ENCODE measurements around the gene SEZ6. TPM values are rescaled to one million over a fixed set of nuclear protein-coding genes. Genes with fewer than 3 reads are reported as not detected.

SEZ6 gene
- total RNA-seq, 2 donors from 2014 or later, result 0.20 TPM; not detected in 1

DNA sequence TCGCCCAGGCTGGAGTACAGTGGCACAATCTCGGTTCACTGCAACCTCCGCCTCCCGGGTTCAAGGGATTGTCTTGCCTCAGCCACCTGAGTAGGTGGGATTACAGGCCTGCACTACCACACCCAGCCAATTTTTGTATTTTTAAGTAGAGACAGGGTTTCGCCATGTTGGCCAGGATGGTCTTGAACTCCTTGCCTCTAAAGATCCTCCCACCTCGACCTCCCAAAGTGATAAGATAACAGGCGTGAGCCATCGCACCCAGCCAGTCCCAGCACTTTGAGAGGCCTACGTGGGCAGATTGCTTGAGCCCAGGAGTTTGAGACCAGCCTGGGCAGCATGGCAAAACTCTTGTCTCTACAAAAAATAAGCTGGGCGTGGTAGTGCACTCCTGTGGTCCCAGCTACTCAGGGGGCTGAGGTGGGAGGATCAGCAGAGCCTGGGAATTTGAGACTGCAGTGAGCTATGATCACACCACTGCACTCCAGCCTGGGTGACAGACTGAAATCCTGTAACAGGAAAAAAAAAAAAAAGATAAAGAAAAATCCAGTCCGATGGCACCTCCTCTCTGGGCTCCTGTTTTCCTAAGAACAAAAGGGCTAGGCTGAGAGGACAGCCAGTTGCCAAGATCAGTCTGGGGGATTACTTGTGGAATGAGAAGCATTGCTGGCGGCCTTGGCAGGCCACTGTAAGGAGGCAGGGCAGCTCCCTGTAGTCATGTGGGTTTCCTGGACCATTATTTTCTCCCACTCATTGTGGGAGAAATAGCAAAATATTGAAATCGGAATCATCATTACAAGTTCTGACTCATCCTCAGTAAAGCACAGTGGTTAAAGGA lies 34.1 kb upstream of the SEZ6 start:
- H3K27ac ChIP-seq (ENCODE audit: low read depth, low read length), result peak overlapping the region; percentile 83
- H3K4me1 ChIP-seq (ENCODE audit: control insufficient read depth, insufficient read depth, low read length), result peaks cover 26% of the 10 kb centered on the region
- DNase-seq, result peak; percentile 85

GRCh38 chr17:29038085-29038795 lies 32.4 kb upstream of the SEZ6 start:
- peaks cover 29% of the 10 kb centered on the region for H3K9me3 Mint-ChIP-seq
- H3K27ac Mint-ChIP-seq, result no peak overlapping the region
- Histone ChIP-seq H3K4me3 (ENCODE audit: low read length) (peak overlapping the region; percentile 67), H3K9me3 (ENCODE audit: control insufficient read depth, low read length) (peaks cover 31% of the 10 kb centered on the region), H3K4me1 (ENCODE audit: control insufficient read depth, insufficient read depth, low read length) (peaks cover 26% of the 10 kb centered on the region), H3K27me3 (ENCODE audit: control insufficient read depth, insufficient read depth, low read length, poor library complexity, severe bottlenecking) (no peaks in the 10 kb centered on the region), H3K27ac (ENCODE audit: low read depth, low read length) (peak overlapping the region; percentile 97), H3K9ac (ENCODE audit: extremely low read depth, low read length, poor library complexity, severe bottlenecking) (peak overlapping the region; percentile 29), H3K36me3 (ENCODE audit: control insufficient read depth, insufficient read depth, low read length) (no peaks in the 10 kb centered on the region)
- 27 to 42% methylated on average over 9 to 15 of the region's 15 CpGs for WGBS, 2 experiments (ENCODE audit: insufficient coverage in 1 of 2, insufficient read length in 1 of 2)
- peaks cover 6% of the 10 kb centered on the region for H3K27me3 Mint-ChIP-seq (ENCODE audit: insufficient read depth)
- TF ChIP-seq CTCF (conservative IDR thresholded peaks at IDR 0.05), result no peak
- no peak overlapping the region for H3K4me3 Mint-ChIP-seq
- H3K36me3 Mint-ChIP-seq (ENCODE audit: low read depth), result peaks cover 4% of the 10 kb centered on the region
- DNase-seq, result peak; percentile 76
- peaks cover 22% of the 10 kb centered on the region for H3K4me1 Mint-ChIP-seq

More for the DNA sequence above, 34.1 kb upstream of the SEZ6 start:
- WGBS, 2 experiments (ENCODE audit: insufficient coverage in 1 of 2, insufficient read length in 1 of 2), result 57 to 68% methylated on average over 6 to 13 of the region's 13 CpGs
- Histone ChIP-seq H3K27me3 (ENCODE audit: control insufficient read depth, insufficient read depth, low read length, poor library complexity, severe bottlenecking) (no peaks in the 10 kb centered on the region), H3K9me3 (ENCODE audit: control insufficient read depth, low read length) (peaks cover 14% of the 10 kb centered on the region), H3K36me3 (ENCODE audit: control insufficient read depth, insufficient read depth, low read length) (no peaks in the 10 kb centered on the region), H3K4me3 (ENCODE audit: low read length) (no peak overlapping the region), H3K9ac (ENCODE audit: extremely low read depth, low read length, poor library complexity, severe bottlenecking) (no peak overlapping the region)
- Mint-ChIP-seq H3K9me3 (peaks cover 13% of the 10 kb centered on the region), H3K4me1 (peaks cover 37% of the 10 kb centered on the region), H3K27ac (peak overlapping the region; percentile 81), H3K4me3 (no peak overlapping the region), H3K36me3 (ENCODE audit: low read depth) (no peaks in the 10 kb centered on the region), H3K27me3 (ENCODE audit: insufficient read depth) (peaks cover 5% of the 10 kb centered on the region)
- TF ChIP-seq CTCF (conservative IDR thresholded peaks at IDR 0.05), result no peak

GRCh38 chr17:29037739-29038084 lies 31.9 kb upstream of the SEZ6 start:
- peaks cover 32% of the 10 kb centered on the region for H3K9me3 ChIP-seq (ENCODE audit: control insufficient read depth, low read length)
- 75 to 86% methylated on average over 10 of the region's 10 CpGs for WGBS, 2 experiments (ENCODE audit: insufficient coverage in 1 of 2, insufficient read length in 1 of 2)

More at GRCh38 chr17:29037739-29038084, 31.9 kb upstream of the SEZ6 start:
- Mint-ChIP-seq H3K4me3 (no peak overlapping the region), H3K27ac (no peak overlapping the region), H3K4me1 (peaks cover 20% of the 10 kb centered on the region), H3K36me3 (ENCODE audit: low read depth) (peaks cover 4% of the 10 kb centered on the region), H3K27me3 (ENCODE audit: insufficient read depth) (peaks cover 6% of the 10 kb centered on the region), H3K9me3 (peaks cover 29% of the 10 kb centered on the region)
- H3K27me3 ChIP-seq (ENCODE audit: control insufficient read depth, insufficient read depth, low read length, poor library complexity, severe bottlenecking), result no peaks in the 10 kb centered on the region
- H3K27ac ChIP-seq (ENCODE audit: low read depth, low read length), result peak overlapping the region; percentile 97
- H3K36me3 ChIP-seq (ENCODE audit: control insufficient read depth, insufficient read depth, low read length), result no peaks in the 10 kb centered on the region
- no peak overlapping the region for H3K9ac ChIP-seq (ENCODE audit: extremely low read depth, low read length, poor library complexity, severe bottlenecking)
- DNase-seq, result no peak
- no peak for TF ChIP-seq CTCF (conservative IDR thresholded peaks at IDR 0.05)
- H3K4me1 ChIP-seq (ENCODE audit: control insufficient read depth, insufficient read depth, low read length), result peaks cover 21% of the 10 kb centered on the region
- no peak overlapping the region for H3K4me3 ChIP-seq (ENCODE audit: low read length)

Measured in endodermal cell (in vitro differentiated cells).